ENCODE measurements around the gene TTBK1.
"Not testable (repeated sequence)": the region's sequence is repeated elsewhere in the genome, so short reads cannot be mapped to it uniquely, and the experiment has no call there.

The TTBK1 gene

DNA sequence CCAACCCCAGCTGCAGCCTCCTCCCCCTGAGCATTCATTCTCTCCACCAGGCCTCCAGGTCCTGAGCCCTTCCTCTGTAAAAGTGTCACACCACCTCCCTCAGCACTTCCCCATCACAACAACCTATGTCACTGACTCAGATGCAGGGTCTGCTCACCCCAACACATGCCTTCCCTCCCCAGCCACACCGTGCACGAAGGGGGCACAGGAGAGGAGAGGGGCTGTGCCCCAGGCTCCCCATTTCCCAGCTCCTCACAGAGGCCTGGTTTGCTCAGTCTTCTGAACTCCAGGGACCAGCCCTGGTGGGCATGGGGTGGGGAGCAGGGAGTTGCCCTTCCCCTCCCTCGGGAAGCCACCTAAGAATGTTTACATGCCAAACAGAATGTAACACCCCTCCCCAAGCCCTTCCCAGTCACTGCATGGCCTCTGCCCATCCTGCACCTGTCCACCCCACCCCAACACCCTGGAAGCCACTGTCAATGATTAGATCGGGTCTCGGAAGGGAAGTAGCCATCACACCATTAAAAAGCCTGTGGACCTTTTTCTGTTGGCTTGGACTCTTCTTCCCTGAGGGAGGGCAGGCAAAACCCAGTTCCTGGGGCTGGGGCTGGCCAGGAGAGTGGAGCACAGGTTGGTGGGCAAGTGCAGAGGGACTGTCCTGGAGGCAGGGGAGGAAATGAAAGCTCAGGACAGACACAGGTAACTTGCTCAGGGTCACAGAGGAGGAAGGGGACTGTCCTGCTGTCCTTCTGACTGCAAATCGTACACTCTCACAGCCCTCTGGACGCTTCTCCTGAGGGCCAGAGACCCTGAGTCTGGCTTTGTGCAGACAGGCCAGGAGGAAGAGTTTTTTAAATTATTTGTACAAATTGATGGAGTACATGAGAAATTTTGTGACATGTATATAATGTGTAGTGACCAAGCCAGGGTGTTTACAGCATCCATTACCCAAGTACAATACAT, 44.7 kb downstream of the TTBK1 start:
- no peak for DNase-seq (ENCODE audit: low spot score)

DNA sequence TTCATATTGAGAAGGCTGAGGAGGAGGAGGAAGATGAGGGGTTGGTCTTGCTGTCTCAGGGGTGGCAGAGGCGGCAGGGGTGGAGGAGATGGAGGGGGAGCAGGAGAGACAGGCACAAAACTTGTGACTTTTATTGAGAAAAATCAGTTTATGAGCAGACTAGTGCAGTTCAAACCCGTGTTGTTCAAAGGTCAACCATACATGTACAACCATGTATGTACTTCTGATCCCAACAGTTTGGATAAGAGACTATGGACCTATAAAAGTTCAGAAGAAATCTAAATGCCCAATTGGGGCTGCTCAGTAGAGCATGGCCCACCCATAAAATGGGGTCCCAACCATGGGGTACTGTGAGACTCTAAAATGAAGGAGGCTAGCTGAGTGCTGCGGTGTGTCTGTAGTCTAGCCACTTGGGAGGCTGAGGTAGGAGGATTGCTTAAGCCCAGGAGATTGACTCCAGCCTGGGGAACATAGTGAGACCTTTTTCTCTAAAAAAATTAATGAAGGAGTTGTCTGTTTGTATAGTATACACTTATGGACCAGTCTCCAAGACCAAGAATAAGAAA, 47.1 kb downstream of the TTBK1 start:
- DNase-seq (ENCODE audit: low spot score): no peak

DNA sequence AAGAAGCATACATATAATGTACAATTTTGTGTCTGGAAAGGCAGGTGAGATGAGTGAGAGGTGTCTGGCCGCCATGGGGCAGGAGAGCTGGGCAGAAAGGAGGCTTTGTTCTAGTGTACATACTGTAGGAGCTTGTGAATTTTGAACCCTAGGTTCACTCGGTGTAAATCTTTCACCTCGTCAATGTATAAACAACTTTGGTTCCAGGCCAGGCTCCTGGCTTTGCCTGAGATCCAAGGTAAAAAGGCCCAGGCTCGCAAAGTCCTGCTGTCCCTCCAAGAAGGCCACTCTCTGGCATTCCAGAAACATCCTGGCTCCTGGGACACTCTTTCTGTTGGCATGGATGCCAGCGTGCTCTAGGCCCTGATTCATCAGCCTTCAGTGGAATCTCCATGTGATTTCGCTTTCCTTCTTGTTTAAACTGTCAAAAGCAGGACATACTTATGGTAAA, 47.6 kb downstream of the TTBK1 start:
- DNase-seq (ENCODE audit: low spot score): no peak

DNA sequence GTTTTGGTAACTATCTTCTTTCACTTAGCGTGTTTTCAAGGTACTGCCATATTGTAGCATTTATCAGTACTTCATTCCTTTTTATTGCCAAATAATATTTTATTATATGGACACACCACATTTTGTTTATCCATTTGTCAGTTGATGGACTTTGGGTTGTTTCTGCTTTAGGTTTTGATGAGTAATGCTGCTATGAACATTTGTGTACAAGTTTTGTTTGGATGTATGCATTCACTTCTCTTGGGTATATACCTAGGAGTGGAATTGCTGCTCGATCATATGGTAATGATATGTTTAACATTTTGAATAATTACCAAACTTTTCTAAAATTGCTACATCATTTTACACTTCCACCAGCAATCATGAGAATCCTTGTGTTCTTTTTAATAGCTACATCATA, 48.4 kb downstream of the TTBK1 start:
- DNase-seq (ENCODE audit: low spot score): no peak

DNA sequence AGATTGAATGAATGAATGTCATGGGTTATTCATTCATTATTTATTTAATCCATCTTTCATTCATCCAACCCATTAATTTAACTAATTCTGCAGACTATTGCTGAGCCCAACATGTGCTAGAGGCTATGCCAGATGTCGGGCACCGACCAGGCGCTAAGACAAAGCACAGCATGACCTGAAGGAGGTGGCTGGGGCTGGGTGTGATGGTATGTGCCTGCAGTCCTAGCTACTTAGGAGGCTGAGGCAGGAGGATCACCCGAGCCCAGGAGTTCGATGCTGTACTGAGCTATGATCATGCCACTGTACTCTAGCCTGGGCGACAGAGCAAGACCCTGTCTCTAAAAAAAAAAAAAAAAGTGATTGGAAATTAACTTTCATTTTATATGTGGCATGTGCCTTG, 49.1 kb downstream of the TTBK1 start:
- DNase-seq (ENCODE audit: low spot score): no peak

DNA sequence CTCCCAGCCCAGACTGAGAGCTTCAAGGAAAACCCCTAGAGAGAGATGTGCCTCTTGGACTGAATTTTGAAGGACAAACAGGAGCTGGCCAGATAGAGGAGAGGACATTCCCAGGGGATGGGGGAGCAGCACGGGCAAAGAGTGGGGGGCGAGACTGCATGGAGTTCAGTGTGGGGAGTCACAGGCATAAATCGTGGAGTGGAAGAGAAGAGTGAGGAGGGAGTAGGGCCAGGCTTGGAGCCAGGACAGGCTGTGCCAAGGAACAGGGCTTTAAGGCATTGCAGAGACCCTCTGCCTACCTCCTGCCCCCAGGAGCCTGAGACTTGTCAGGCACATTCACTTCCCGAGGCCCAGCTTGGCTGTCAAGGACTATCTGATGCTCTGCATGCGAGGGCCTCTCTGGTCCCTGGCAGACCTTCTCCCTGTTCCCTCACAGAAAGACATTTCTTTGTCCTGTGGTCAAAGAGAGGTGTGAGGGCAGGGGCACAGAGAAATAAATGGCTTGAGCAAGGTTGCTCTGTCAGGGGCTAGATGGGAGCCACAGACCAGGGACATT, 49.6 kb downstream of the TTBK1 start:
- no peak for DNase-seq (ENCODE audit: low spot score)

DNA sequence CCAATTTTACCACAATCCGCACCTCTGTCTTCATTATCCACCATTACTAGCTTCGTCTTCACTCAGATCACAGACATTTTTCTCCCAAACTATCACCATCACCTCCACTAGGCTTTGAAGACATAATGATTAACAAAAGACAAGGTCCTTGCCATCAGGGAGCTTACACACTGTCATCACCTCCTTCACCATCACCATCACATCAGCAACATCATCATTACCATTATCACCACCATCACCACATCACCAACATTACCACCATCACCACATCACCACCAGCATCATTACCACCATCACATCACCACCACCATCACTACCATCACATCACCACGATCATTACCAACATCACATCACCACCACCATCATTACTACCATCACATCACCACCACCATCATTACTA, 50.4 kb downstream of the TTBK1 start:
- DNase-seq (ENCODE audit: low spot score): no peak

DNA sequence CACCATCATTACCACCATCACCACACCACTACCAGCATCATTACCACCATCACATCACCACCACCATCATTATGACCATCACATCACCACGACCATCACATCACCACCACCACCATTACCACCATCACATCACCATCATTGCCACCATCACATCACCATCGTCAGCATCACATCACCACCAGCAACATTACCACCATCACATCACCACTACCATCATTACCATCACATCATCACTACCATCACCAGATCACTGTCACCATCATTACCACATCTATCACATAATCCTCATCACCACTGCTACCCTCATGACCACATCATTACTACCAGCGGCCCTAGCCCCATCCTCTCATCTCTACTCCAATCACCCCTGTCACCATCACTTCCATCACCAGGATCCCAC, 51.3 kb downstream of the TTBK1 start:
- DNase-seq (ENCODE audit: low spot score): no peak

DNA sequence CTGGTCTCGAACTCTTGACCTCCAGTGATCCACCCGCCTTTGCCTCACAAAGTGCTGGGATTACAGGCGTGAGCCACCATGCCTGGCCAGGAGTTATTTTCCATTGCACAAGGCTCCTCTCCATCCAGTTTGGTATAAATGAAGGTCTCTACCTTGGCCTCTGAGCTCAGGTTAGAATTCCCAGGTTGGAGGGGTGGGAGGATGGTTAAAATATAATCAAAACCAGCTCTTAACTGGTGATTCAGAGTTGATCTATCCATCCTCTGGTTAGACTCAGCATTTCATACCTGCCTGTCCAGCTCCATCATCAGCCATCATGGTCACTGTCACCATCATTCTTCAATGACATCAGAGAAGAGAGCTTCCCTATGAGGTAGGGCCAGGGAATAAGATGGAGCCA, 52.2 kb downstream of the TTBK1 start:
- DNase-seq (ENCODE audit: low spot score): no peak

DNA sequence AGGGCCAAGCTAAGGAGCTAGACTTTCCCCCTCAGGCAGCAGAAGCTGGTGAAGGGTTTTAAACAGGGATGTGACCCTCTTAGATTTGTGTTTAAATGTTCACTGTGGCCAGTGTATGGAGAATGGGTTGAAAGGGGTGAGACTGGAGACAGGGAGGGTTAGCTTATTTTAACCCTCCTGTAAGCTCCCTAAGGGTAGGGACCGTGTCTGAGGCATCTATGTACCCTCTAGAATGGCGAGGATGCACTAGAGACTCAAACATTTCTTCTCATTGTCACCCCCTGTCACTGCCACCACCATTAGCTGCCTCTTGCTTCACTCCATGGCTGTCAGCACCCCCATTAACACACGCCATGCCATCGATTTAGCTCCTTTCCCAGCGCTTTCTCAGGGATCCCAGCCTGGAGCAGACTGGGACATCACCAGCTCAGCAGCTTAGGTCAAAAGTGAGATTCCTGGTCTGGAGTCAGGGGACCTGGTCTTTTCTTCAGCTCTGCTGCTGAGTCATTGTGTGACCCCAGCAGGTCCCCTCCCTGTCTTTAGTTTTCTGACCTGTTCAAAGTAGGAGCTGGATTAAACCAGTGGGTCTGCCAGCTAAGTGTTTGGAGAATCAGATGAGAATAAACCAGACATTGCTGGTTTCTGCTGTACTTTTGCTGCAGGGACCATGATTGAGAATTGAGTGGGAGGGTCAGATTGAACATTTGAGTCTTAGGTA, 53.7 kb downstream of the TTBK1 start:
- no peak for DNase-seq (ENCODE audit: low spot score)

DNA sequence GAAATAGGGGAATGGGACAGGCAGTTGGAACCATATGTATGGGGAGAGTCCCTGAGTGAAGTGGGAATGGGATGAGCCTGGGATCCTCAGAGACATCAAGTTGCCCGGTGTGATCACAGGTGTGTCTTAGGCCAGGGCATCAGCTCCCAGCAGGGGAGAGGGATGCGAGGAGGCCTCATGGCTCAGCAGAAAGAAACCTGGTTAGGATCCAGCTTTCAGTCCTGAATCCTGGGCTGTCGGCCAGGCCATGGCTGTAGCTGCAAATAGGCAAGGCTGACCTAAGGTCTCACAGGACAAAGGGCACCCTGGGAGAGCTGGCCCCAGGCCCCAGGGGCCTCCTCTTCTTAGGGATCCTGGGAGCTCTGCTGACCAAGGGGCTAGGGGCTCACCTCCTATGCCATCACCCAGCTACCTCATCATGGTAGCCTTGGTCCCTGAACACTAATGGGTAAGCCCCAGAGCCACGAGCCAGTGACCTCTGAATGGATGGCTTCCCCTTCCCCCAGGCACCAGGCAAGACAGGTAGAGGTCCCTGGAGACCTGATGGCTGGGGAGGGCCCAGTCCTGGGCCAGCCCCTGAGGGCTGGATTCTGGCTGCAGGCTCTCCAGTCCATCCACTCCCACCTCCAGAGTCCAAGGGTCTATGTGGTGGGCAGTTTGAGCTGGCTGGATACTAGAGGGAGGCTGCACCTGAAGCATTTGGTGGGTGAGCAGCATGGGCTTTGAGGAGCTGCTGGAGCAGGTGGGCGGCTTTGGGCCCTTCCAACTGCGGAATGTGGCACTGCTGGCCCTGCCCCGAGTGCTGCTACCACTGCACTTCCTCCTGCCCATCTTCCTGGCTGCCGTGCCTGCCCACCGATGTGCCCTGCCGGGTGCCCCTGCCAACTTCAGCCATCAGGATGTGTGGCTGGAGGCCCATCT, 54.6 kb downstream of the TTBK1 start, which contains the start of gene SLC22A7:
Gene SLC22A7 (plus strand): TSS at position 617 of the 921 bp plus-strand sequence. CDS start 99 bp downstream, at position 716.
- no peak for DNase-seq (ENCODE audit: low spot score)

DNA sequence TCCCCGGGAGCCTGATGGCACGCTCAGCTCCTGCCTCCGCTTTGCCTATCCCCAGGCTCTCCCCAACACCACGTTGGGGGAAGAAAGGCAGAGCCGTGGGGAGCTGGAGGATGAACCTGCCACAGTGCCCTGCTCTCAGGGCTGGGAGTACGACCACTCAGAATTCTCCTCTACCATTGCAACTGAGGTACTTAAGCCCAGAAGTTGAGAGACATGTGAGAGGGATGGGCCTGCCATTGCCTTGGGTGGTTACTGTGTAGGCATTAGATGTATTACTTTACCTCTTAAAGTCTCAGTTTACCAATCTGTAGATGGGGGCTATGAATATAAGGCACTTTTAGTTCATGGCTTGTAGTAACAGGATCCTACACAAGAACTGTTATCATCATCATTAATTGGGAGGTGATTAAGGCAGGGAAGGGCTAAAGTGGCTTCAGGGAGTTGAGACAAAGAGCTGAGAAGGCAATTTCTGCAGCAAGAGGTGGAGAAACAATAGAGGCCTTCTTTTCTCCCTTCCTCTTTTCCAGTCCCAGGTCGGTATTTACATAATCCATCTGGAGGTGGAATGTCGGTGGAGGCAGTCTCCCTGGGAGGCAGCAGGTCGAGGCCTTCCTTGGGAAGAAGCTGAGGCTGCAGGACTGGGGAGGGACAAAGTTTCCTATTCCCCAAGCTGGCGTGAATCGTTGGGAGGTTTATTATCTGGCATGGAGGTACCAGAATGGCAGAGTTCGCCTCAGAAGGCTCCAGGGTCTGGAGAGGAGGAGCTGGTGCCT, 55.5 kb downstream of the TTBK1 start:
- no peak for DNase-seq (ENCODE audit: low spot score)

DNA sequence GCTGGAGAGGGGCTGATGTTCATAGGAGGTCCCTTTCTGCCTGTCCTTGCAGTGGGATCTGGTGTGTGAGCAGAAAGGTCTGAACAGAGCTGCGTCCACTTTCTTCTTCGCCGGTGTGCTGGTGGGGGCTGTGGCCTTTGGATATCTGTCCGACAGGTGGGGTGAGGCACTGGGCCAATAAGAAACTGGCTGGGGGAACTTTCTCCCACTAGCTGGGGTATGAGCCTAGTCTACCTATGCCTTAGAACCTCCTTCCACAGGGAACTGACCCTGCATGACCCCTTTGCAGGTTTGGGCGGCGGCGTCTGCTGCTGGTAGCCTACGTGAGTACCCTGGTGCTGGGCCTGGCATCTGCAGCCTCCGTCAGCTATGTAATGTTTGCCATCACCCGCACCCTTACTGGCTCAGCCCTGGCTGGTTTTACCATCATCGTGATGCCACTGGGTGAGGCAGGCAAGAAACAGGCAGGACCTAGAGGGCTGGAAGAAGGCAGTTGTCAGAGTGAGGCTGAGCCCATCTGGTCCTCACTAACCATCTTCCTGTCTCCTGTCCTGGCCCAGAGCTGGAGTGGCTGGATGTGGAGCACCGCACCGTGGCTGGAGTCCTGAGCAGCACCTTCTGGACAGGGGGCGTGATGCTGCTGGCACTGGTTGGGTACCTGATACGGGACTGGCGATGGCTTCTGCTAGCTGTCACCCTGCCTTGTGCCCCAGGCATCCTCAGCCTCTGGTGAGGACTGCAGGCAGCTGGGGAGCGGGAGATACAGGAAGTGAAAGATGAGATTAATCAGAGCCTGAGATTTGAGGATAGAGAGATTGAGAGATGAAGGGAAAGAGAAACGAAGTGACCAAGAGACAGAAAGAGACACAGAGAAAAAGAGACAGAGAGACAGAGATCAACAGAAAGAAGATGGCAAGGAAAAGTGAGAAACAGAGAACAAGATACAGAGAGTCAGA, 56.3 kb downstream of the TTBK1 start:
- DNase-seq (ENCODE audit: low spot score): no peak

DNA sequence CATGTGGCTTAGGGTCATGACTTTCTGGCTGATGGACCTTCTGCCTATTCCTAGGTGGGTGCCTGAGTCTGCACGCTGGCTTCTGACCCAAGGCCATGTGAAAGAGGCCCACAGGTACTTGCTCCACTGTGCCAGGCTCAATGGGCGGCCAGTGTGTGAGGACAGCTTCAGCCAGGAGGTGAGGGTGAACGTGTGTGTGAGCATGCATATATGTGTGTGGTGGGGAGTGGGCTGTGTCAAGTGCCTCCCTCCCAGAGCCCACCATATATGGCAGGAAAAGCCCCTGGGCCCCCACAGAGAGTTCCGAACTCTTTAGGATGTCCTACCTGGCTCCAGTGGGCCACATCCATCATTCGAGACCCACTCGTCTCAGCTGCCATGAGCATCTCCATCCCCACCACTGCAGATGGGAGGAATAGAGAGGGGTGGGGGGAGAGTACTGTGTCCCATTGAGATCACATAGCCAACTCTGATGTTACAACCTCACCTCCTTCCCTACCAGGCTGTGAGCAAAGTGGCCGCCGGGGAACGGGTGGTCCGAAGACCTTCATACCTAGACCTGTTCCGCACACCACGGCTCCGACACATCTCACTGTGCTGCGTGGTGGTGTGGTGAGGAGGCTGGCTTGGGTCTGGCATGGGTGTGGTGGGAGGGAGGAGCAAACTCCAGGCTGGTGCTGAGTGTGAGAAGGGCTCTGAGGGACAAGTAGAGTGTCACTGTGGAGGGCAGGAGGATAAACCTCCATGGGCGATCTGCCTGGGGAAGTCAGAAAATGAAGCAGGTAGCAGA, 58.0 kb downstream of the TTBK1 start:
- DNase-seq (ENCODE audit: low spot score): no peak

DNA sequence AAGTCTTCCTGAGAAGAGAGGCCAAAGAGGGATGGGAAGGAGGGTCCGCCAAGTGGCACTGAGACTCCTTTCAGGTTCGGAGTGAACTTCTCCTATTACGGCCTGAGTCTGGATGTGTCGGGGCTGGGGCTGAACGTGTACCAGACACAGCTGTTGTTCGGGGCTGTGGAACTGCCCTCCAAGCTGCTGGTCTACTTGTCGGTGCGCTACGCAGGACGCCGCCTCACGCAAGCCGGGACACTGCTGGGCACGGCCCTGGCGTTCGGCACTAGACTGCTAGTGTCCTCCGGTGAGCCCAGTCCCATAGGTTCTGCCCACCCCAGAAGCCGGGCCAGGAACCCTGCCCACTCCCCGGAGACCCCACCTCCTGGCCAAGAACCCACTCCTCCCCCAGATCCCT, 58.8 kb downstream of the TTBK1 start:
- DNase-seq (ENCODE audit: low spot score): no peak

DNA sequence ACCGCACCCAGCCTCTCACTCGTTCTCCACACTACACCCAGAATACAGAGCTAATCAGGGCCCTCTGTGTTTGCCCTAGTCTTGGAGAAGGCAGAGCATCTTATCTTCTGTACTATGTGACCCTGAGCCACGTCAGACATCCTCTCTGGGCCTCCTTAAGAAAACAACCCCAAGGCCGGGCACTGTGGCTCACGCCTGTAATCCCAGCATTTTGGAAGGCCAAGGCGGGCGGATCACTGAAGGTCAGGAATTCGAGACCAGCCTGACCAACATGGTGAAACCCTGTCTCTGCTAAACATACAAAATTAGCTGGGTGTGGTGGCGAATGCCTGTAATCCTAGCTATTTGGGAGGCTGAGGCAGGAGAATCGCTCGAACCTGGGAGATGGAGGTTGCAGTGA, 59.7 kb downstream of the TTBK1 start:
- DNase-seq (ENCODE audit: low spot score): not testable (repeated sequence)

DNA sequence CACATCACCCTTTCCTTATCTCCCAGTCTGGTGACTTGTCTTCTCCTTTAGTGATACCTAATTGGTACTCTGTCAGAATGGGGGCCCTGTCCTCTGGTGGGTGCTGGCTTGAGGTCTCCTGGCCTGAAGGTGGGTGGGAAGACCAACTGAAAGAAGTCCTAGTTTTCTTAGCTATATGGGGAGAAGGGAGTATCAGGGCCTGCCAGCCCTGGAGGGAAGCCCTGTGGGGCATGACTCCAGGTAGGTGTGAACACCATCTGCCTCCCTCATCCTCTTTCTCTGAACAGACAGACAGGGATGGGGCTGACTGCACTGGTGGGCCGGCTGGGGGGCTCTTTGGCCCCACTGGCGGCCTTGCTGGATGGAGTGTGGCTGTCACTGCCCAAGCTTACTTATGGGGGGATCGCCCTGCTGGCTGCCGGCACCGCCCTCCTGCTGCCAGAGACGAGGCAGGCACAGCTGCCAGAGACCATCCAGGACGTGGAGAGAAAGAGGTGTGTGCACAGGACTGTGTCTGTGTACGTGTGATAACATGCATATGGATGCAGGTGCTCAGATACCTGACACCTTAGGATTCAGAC, 60.6 kb downstream of the TTBK1 start:
- DNase-seq (ENCODE audit: low spot score): no peak

DNA sequence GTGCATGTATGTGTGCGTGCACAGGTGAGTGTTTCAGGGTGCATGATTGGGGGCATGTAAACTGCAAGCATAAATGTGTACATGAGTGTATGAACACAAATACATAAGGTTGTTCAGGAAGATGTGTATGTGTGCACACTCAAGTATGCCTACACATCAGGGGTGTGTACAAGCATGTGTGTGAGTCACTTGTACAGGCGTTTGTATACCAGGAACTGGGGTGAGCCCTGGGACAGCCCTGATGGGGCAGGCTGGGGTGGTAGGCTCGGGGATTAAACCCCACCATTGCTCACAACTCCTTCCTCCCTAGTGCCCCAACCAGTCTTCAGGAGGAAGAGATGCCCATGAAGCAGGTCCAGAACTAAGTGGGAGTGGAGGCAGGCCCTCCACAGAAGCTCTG, 61.1 kb downstream of the TTBK1 start:
- DNase-seq (ENCODE audit: low spot score): no peak

Data from globus pallidus (tissue), 1 donor.